ENCODE results near the gene IGFBP2. TPM values are rescaled to one million over a fixed set of nuclear protein-coding genes. Genes with fewer than 3 reads are reported as not detected.

The IGFBP2 gene
- total and polyA plus RNA-seq, 9 donors, result 136 to 277 (median 195) TPM

DNA sequence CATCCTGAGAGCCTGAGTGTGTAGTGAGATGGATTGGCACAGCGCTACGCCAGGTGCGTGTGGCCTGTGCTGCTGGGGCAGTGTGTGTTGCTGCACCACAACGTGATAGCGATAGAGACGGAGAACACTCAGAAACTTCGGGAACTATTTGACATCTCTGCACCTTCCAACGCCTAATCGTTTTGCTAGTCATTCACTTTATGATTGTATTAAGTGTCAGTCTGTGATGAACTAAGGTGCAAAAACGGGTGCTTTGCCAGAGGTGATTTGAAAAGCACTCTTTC is 26.0 kb upstream of the IGFBP2 start:
- no peak overlapping the region for H3K4me3 ChIP-seq (ENCODE audit: low read length)
- no peak overlapping the region for H3K27ac ChIP-seq (ENCODE audit: low read length)
- H3K27me3 ChIP-seq (ENCODE audit: control insufficient read depth, insufficient read depth, low read length), result peaks cover 4% of the 10 kb centered on the region
- H3K36me3 ChIP-seq (ENCODE audit: control insufficient read depth, insufficient read depth, low read length), result no peaks in the 10 kb centered on the region
- WGBS (ENCODE audit: insufficient coverage), result 54% methylated on average over 8 of the region's 10 CpGs
- no peak for DNase-seq
- H3K9me3 ChIP-seq (replicated peaks; ENCODE audit: control insufficient read depth, low read depth, low read length), result no peaks in the 10 kb centered on the region
- peaks cover 4% of the 10 kb centered on the region for H3K4me1 ChIP-seq (ENCODE audit: control insufficient read depth, insufficient read depth, low read length)

DNA sequence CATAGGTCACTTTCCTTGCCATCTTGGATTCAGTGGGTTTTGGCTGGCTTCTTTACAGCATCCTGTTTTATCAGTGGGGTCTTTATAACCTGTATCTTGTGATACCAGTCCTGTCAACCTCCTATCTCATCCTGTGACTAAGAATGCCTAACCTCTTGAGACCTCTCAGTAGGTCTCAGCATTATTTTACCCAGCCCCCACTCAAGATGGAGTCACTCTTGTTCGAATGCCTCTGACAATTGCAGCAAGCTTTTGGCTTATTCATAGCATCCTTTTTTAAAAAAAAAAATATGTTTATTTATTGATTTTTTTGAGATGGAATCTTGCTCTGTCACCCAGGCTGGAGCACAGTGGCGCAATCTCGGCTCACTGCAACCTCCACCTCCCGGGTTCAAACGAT is 24.7 kb upstream of the IGFBP2 start:
- no peaks in the 10 kb centered on the region for H3K36me3 ChIP-seq (ENCODE audit: control insufficient read depth, insufficient read depth, low read length)
- peaks cover 4% of the 10 kb centered on the region for H3K4me1 ChIP-seq (ENCODE audit: control insufficient read depth, insufficient read depth, low read length)
- no peaks in the 10 kb centered on the region for H3K9me3 ChIP-seq (replicated peaks; ENCODE audit: control insufficient read depth, low read depth, low read length)
- no peak for DNase-seq
- peaks cover 4% of the 10 kb centered on the region for H3K27me3 ChIP-seq (ENCODE audit: control insufficient read depth, insufficient read depth, low read length)
- no peak overlapping the region for H3K27ac ChIP-seq (ENCODE audit: low read length)
- H3K4me3 ChIP-seq (ENCODE audit: low read length), result no peak overlapping the region
- WGBS (ENCODE audit: insufficient coverage), result 100% methylated on average over 3 of the region's 5 CpGs

GRCh38 chr2:216615298-216616082 is 17.7 kb upstream of the IGFBP2 start:
- H3K36me3 ChIP-seq (ENCODE audit: control insufficient read depth, insufficient read depth, low read length), result no peaks in the 10 kb centered on the region
- 73% methylated on average over 4 of the region's 7 CpGs for WGBS (ENCODE audit: insufficient coverage)
- H3K27me3 ChIP-seq (ENCODE audit: control insufficient read depth, insufficient read depth, low read length), result no peaks in the 10 kb centered on the region
- no peak overlapping the region for H3K4me3 ChIP-seq (ENCODE audit: low read length)
- no peak for DNase-seq
- peaks cover 17% of the 10 kb centered on the region for H3K4me1 ChIP-seq (ENCODE audit: control insufficient read depth, insufficient read depth, low read length)
- H3K9me3 ChIP-seq (replicated peaks; ENCODE audit: control insufficient read depth, low read depth, low read length), result no peaks in the 10 kb centered on the region
- H3K27ac ChIP-seq (ENCODE audit: low read length), result no peak overlapping the region

DNA sequence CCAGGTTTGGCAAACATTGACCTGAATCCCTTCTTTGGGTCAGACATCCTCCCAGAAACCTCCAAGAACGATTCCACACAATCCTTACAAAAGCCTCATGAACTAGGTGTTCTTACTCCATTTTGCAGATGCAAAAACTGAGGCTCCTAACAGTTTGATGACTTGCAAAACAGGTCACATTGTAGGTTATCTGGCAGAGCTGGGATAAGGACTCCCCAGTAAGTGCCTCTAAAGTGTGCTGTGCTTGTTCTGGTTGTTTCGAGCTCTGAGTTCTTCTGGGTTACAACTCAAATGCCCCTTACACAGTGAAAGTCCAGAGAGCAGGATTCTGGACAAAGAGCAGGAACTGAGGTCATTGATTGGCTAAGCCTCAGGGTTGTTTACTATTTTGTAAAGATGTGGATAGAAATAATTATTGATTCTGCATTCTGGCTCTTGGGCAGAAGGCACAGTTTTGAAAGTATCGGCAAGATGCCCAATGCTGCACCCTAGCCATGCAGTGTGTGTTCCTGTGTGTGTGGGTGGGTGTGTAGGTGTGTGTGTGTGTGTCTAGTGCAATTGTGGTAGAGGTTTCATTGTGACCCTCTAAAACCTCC is 17.0 kb upstream of the IGFBP2 start:
- H3K27me3 ChIP-seq (ENCODE audit: control insufficient read depth, insufficient read depth, low read length), result no peaks in the 10 kb centered on the region
- no CpG with 5 or more reads among the region's 3 CpGs for WGBS (ENCODE audit: insufficient coverage)
- H3K9me3 ChIP-seq (replicated peaks; ENCODE audit: control insufficient read depth, low read depth, low read length), result no peaks in the 10 kb centered on the region
- H3K36me3 ChIP-seq (ENCODE audit: control insufficient read depth, insufficient read depth, low read length), result no peaks in the 10 kb centered on the region
- H3K4me1 ChIP-seq (ENCODE audit: control insufficient read depth, insufficient read depth, low read length), result peaks cover 24% of the 10 kb centered on the region
- no peak overlapping the region for H3K4me3 ChIP-seq (ENCODE audit: low read length)
- DNase-seq, result no peak
- H3K27ac ChIP-seq (ENCODE audit: low read length), result no peak overlapping the region

DNA sequence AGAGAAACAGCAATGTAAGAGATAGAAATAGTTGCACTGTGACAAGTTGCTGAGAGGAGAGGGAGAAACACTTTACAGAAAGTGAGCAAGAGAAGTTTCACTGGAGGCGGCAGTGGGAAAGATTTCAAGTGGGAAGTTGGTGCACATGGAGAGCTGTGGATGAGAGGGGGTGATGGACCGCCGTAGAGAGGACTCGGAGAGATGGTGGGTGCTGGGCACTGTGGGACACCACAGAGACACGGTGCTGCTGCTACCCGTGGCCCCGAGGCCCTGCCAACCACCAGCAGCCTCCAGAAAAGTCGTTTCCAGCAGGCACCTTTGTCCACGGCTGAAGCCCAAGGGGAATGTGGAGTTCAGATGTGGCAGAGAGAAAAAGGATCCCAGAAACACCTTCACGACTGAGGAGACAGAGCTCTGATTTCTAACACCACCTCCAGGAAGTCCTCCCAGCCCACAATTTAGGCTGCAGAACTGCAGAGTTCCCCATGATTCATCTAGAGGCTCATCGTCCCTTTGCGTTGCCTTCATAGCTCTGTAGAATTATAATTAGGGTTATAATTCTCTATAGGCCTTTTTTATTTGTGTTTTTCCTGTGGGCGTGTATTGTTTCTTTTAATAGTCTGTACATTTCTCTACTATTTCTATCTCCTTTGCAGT is 15.9 kb upstream of the IGFBP2 start:
- Histone ChIP-seq H3K27ac (ENCODE audit: low read length) (no peak overlapping the region), H3K36me3 (ENCODE audit: control insufficient read depth, insufficient read depth, low read length) (no peaks in the 10 kb centered on the region), H3K4me3 (ENCODE audit: low read length) (no peak overlapping the region), H3K4me1 (ENCODE audit: control insufficient read depth, insufficient read depth, low read length) (peaks cover 33% of the 10 kb centered on the region), H3K27me3 (ENCODE audit: control insufficient read depth, insufficient read depth, low read length) (no peaks in the 10 kb centered on the region), H3K9me3 (replicated peaks; ENCODE audit: control insufficient read depth, low read depth, low read length) (no peaks in the 10 kb centered on the region)
- WGBS (ENCODE audit: insufficient coverage), result 88% methylated on average over 7 of the region's 13 CpGs
- no peak for DNase-seq

GRCh38 chr2:216618785-216619184 is 14.4 kb upstream of the IGFBP2 start:
- Histone ChIP-seq H3K36me3 (ENCODE audit: control insufficient read depth, insufficient read depth, low read length) (no peaks in the 10 kb centered on the region), H3K9me3 (replicated peaks; ENCODE audit: control insufficient read depth, low read depth, low read length) (no peaks in the 10 kb centered on the region), H3K27me3 (ENCODE audit: control insufficient read depth, insufficient read depth, low read length) (no peaks in the 10 kb centered on the region), H3K27ac (ENCODE audit: low read length) (peak overlapping the region; percentile 54), H3K4me3 (ENCODE audit: low read length) (no peak overlapping the region), H3K4me1 (ENCODE audit: control insufficient read depth, insufficient read depth, low read length) (peaks cover 33% of the 10 kb centered on the region)
- 100% methylated on average over 1 of the region's 7 CpGs for WGBS (ENCODE audit: insufficient coverage)
- DNase-seq, result no peak

- WGBS (ENCODE audit: insufficient coverage), result 64% methylated on average over 4 of the region's 12 CpGs
- peaks cover 33% of the 10 kb centered on the region for H3K4me1 ChIP-seq (ENCODE audit: control insufficient read depth, insufficient read depth, low read length)
- peak overlapping the region; percentile 90 for H3K27ac ChIP-seq (ENCODE audit: low read length)
- peaks cover 3% of the 10 kb centered on the region for H3K9me3 ChIP-seq (replicated peaks; ENCODE audit: control insufficient read depth, low read depth, low read length)
- peak; percentile 70 for DNase-seq
- no peaks in the 10 kb centered on the region for H3K36me3 ChIP-seq (ENCODE audit: control insufficient read depth, insufficient read depth, low read length)
- no peaks in the 10 kb centered on the region for H3K27me3 ChIP-seq (ENCODE audit: control insufficient read depth, insufficient read depth, low read length)
- H3K4me3 ChIP-seq (ENCODE audit: low read length), result no peak overlapping the region
Measured at GRCh38 chr2:216619411-216620393, 13.5 kb upstream of the IGFBP2 start.

DNA sequence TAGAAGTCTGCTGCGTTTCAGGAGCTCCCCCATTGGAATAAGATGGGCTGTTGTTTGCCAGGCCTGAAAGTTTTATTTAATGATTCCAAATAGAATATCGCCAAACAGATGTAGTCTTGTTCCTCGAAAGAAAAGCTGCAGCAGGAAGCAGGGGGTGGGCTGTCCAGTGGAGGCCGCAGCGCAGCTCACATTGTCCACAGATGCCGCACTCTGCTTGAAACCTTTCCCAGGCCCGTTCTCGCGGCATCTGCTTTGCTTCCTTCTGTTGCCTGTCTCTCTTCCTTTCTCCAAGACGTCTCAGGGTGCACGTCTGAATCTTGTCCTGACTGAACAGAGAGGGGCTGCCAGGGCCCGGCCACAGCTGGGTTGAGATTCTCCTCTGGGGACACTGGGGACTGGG is 12.4 kb upstream of the IGFBP2 start:
- Histone ChIP-seq H3K4me3 (ENCODE audit: low read length) (no peak overlapping the region), H3K27me3 (ENCODE audit: control insufficient read depth, insufficient read depth, low read length) (no peaks in the 10 kb centered on the region), H3K27ac (ENCODE audit: low read length) (peak overlapping the region; percentile 90), H3K36me3 (ENCODE audit: control insufficient read depth, insufficient read depth, low read length) (no peaks in the 10 kb centered on the region), H3K4me1 (ENCODE audit: control insufficient read depth, insufficient read depth, low read length) (peaks cover 33% of the 10 kb centered on the region), H3K9me3 (replicated peaks; ENCODE audit: control insufficient read depth, low read depth, low read length) (peaks cover 3% of the 10 kb centered on the region)
- 6% methylated on average over 9 of the region's 12 CpGs for WGBS (ENCODE audit: insufficient coverage)
- DNase-seq, result peak; percentile 96

DNA sequence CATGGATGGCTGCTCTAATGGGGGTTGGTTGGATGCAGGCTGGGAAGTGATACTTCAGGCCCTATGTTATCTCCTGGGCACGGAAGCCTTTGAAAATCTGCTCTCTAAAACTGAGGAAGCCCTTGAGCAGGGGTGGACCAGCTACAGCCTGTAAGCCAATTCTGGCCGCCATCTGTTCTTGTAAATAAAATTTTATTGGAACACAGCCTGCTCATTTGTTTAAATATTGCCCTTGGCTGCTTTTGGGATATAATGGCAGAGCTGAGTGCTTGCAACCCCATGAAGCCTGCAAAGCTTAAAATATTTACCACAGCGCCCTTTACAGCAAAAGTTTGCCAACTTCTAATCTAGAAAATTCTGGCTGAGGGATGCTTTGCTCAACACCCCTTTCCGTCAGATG is 11.9 kb upstream of the IGFBP2 start:
- peak; percentile 63 for DNase-seq
- Histone ChIP-seq H3K4me1 (ENCODE audit: control insufficient read depth, insufficient read depth, low read length) (peaks cover 33% of the 10 kb centered on the region), H3K4me3 (ENCODE audit: low read length) (no peak overlapping the region), H3K9me3 (replicated peaks; ENCODE audit: control insufficient read depth, low read depth, low read length) (peaks cover 3% of the 10 kb centered on the region), H3K36me3 (ENCODE audit: control insufficient read depth, insufficient read depth, low read length) (no peaks in the 10 kb centered on the region), H3K27ac (ENCODE audit: low read length) (peak overlapping the region; percentile 90), H3K27me3 (ENCODE audit: control insufficient read depth, insufficient read depth, low read length) (no peaks in the 10 kb centered on the region)
- WGBS (ENCODE audit: insufficient coverage), result 56% methylated on average over 2 of the region's 4 CpGs

DNA sequence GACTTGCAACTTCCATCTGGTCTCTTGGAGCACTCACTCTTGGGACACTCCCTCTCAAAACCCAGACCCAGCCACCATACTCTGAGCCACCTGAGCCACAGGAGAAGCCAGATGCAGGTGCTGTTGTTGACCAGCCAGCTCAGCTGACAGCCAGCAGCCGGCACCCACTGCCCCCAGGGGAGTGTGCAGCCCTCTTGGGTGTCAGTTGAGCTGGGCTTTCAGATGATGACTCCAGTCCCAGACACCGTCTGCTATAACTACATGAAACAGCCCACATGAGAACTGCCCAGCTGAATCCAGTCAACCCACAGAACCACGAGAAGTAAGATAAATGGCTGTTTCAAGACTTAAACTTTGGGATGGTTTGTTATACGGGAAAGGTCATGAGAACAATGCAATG is 10.7 kb upstream of the IGFBP2 start:
- WGBS (ENCODE audit: insufficient coverage), result 67% methylated on average over 1 of the region's 4 CpGs
- no peak overlapping the region for H3K27ac ChIP-seq (ENCODE audit: low read length)
- H3K36me3 ChIP-seq (ENCODE audit: control insufficient read depth, insufficient read depth, low read length), result no peaks in the 10 kb centered on the region
- peaks cover 3% of the 10 kb centered on the region for H3K9me3 ChIP-seq (replicated peaks; ENCODE audit: control insufficient read depth, low read depth, low read length)
- H3K4me1 ChIP-seq (ENCODE audit: control insufficient read depth, insufficient read depth, low read length), result peaks cover 33% of the 10 kb centered on the region
- no peak for DNase-seq
- no peak overlapping the region for H3K4me3 ChIP-seq (ENCODE audit: low read length)
- no peaks in the 10 kb centered on the region for H3K27me3 ChIP-seq (ENCODE audit: control insufficient read depth, insufficient read depth, low read length)

Data from muscle of leg (tissue), 11 donors.